Stimulated activated CD8-positive, alpha-beta memory T cell treated with anti-CD3 and anti-CD28 coated beads, Interleukin-7, amount 100 ng/mL, for 1 hour (primary cell): ENCODE results near the gene FMN1.

Experiments used
- DNase-seq, 2 donors: peaks; one replicate each; pipeline ENCODE4 v3.0.0-alpha.2; 2020; ENCODE audit warnings: low read depth in 2 of 2

FMN1 gene

GRCh38 chr15:32774022-32774421, 420.5 kb downstream of the FMN1 start:
- no peak for DNase-seq

- DNase-seq = no peak
Measured at GRCh38 chr15:32767236-32767635, 427.3 kb downstream of the FMN1 start.

- DNase-seq = no peak
Measured at GRCh38 chr15:32766101-32766500, 428.4 kb downstream of the FMN1 start.

DNA sequence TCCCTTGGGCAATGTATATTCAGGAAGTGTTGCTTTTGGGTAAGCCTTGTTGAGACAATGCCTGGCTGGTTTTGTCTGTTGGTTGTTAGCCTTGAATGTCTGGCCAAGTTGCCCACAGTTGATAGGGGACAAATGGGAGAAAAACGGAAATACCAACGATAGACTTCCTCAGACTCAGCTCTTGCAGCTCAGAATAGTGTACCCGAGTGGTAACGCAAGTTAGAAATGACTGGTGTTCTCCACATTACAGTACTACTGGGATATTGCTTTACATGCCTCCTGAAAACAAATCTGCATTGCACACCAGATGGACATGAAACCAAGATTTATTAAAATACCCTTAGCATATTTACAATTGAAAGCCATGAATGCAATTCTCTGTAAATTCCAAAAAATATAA, 429.3 kb downstream of the FMN1 start:
- no peak for DNase-seq

DNA sequence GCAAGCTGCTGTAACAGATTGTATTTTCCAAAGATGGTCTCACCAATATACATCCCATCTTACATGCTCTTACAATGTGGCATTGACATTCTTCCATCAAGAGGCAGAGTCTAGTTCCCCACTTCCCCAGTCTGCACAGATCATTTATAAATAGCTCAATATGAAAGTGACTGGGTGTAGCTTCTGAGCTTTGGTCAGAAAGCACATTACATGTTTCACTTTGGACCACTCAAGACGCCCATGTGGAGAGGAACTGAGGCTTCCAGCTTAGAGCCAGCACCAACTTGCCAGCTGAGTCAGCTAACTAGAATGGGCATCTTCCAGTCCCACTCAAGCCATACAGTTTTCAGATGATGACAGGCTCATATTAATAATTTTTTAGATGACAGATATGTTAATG, 431.2 kb downstream of the FMN1 start:
- DNase-seq = no peak

- no peak for DNase-seq
Measured at GRCh38 chr15:32757426-32757825, 437.1 kb downstream of the FMN1 start.

GRCh38 chr15:32750979-32751378, 443.5 kb downstream of the FMN1 start:
- no peak for DNase-seq

- DNase-seq = no peak
Measured at GRCh38 chr15:32747921-32748342, 446.6 kb downstream of the FMN1 start.

GRCh38 chr15:32746116-32746857, 448.2 kb downstream of the FMN1 start:
- DNase-seq = no peak

GRCh38 chr15:32743411-32744140, 450.9 kb downstream of the FMN1 start:
- no peak for DNase-seq

GRCh38 chr15:32739522-32740063, 454.9 kb downstream of the FMN1 start:
- no peak for DNase-seq

GRCh38 chr15:32738666-32739065, 455.8 kb downstream of the FMN1 start:
- no peak for DNase-seq

DNA sequence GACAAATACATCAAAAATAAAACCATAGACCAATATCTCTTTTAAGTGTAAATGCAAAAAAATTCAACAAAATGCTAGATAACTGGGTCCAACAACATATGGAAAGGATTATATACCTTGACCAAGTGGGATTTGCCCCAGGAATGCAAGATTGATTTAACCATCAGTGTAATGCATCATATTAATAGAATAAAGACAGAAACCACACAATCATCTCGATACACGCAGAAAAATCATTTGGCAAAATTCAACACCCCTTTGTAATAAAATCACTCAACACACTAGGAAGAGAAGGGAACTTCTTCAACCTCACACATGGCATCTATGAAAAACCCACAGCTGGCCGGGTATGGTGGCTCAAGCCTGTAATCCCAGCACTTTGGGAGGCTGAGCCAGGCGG, 457.2 kb downstream of the FMN1 start:
- no peak for DNase-seq

DNA sequence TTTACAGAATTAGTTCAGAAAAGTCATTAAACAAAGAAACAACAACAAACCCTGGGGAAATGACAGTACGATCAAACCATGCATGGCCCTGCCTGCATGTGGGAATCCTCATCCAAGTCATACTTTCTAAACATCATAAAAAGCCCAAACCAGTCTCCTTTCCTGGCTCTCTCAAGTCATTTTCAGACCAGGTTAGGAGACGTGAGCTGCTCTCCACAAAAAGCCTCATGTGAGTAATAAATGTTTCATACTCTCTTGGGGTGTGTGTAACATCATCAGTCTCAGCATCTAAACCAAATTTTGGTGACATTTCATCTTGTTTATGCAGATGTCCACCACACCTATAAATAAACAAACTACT, 457.8 kb downstream of the FMN1 start:
- DNase-seq = no peak

- no peak for DNase-seq
Measured at GRCh38 chr15:32735989-32736700, 458.4 kb downstream of the FMN1 start.

- no peak for DNase-seq
Measured at GRCh38 chr15:32733281-32733680, 461.2 kb downstream of the FMN1 start.

GRCh38 chr15:32732574-32733157, 461.8 kb downstream of the FMN1 start:
- no peak for DNase-seq

DNA sequence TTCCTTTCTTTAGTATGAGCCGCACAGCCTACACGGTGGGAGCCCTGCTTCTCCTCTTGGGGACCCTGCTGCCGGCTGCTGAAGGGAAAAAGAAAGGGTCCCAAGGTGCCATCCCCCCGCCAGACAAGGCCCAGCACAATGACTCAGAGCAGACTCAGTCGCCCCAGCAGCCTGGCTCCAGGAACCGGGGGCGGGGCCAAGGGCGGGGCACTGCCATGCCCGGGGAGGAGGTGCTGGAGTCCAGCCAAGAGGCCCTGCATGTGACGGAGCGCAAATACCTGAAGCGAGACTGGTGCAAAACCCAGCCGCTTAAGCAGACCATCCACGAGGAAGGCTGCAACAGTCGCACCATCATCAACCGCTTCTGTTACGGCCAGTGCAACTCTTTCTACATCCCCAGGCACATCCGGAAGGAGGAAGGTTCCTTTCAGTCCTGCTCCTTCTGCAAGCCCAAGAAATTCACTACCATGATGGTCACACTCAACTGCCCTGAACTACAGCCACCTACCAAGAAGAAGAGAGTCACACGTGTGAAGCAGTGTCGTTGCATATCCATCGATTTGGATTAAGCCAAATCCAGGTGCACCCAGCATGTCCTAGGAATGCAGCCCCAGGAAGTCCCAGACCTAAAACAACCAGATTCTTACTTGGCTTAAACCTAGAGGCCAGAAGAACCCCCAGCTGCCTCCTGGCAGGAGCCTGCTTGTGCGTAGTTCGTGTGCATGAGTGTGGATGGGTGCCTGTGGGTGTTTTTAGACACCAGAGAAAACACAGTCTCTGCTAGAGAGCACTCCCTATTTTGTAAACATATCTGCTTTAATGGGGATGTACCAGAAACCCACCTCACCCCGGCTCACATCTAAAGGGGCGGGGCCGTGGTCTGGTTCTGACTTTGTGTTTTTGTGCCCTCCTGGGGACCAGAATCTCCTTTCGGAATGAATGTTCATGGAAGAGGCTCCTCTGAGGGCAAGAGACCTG, 463.5 kb downstream of the FMN1 start:
- DNase-seq = no peak

- DNase-seq = no peak
Measured at GRCh38 chr15:32729700-32730395, 464.7 kb downstream of the FMN1 start.
